Stimulated activated CD4-positive, alpha-beta T cell treated with anti-CD3 and anti-CD28 coated beads, TNF-alpha, amount 100 ng/mL, for 4 hours (primary cell): ENCODE measurements around the gene ALDH4A1.

ENCODE experiments used
- DNase-seq, 3 experiments: peaks; one replicate each; pipeline ENCODE4 v3.0.0-alpha.2; 2020; ENCODE audit warnings: low read depth in 3 of 3

ALDH4A1 gene

GRCh38 chr1:18939398-18940302 is 37.3 kb upstream of the ALDH4A1 start:
- no peak for DNase-seq

DNA sequence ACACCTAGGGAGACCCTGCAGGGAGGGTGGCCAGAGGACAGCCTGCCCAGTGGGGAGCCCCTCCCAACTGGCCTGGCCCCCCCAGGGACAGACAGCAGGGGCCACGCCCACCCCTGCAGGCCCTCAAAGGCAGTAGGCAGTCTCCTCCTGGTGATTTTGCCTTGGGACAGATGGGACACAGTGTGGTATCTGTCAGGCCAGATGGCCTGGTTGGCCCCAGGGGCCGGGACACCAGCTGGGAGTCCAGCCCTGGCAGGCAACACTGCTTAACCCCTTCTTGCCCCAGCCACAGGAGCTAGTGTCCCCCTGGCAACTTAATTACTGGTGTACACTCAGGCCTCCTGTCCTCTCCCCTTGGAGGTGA is 36.3 kb upstream of the ALDH4A1 start:
- DNase-seq: no peak

- DNase-seq: no peak
Observed at GRCh38 chr1:18938008-18938706, 35.8 kb upstream of the ALDH4A1 start.

- DNase-seq: no peak
Observed at GRCh38 chr1:18937539-18937938, 35.2 kb upstream of the ALDH4A1 start.

DNA sequence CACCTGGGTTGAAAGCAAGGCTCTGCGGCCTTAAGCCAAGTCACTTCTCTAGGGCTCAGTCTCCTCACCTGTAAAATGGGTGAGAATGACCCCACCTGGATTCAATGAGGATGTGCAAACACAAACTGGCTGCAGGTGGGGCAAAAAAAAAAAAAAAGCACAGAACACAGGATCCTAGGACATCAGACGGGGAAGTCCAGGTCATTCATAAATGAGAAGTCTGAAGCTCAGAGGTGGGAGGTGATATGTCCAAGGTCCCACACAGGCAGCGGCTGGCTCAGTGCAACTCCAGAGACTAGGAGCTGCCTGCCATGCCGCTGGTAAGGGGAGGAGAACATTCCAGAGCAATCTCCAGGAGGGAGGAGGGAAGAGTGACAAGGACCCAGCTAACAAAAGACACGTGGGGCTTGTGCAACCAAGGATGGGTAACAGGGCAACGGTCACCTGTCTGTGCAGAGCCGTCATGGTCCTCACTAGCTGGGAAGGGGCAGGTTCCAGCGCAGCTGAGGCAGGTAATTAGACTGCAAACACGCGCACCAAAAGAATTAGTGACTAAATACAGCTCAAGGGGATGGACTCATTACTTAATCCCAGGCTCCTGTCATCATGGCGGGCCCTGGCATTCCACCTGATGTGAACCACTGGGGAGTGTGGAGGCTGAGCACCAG is 34.6 kb upstream of the ALDH4A1 start:
- DNase-seq: no peak

DNA sequence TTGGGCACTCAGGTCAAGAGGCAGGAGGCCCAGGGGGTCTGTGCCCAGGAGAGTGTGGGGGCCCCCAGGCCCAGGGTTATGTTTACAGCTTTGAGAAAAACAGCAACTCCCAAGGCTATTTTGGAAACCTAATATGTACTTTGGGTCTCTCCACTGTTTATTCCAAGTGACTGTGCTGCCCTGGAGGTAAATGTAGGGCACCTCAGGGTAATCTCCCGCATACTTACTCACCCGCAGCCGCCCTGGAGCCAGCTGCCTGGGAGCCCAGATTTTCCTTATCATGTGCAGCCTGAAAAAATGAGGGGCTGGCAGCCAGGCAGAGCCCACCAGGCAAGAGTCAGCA is 34.1 kb upstream of the ALDH4A1 start:
- DNase-seq: no peak

DNA sequence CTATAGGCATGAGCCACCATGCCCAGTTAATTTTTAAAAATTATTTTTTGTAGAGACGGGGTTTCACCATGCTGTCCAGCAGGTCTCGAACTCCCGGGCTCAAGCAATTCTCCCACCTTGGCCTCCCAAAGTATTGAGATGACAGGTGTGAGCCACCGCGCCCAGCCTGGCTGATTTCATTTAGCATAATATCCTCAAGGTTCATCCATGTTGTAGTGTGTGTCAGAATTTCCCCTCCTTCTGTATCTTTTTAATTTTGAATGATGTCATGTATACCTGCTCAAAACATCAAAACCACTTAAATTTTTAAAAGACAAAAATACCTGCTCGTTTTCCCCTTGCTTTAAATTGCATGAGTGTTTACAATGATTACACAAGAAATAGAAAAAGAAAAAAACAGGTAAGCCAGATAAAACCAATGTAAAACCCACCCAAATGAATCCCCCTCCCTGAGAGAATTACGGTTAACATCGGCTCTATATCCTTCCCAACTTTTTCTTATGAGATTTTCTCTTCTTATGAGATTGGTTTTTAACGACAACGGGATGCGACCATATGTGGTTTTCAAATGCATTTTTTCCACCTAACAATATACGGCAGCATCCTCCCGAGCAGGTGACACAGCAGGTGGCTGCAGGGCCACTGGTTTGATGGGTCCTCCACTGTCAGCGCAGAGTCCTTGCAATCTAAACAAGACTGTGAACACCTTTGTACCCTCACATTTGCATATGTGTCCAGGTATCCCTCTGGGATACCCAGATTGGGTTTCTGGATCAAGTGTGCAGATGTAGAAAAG is 32.0 kb upstream of the ALDH4A1 start:
- DNase-seq: no peak

DNA sequence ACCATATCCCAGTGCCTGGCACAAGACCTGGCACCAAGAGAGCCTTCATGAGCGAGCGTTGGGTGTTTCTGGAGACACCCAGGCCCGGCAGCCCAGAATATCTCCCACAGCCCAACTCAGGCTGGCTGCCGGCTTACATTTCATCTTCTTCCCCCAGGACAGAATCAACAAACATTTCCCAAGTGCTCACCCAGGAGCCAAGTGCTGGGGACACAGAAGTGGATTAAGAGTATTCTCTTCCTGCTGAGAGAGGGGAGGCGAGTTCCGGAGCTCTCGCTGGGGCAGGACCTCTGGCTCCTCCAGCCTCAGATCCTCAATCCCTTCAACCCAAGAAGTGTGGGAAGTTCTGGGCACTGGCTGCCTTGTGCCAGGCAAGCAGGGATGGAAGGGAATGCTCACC is 30.5 kb upstream of the ALDH4A1 start:
- no peak for DNase-seq

GRCh38 chr1:18932387-18932786 is 30.0 kb upstream of the ALDH4A1 start:
- no peak for DNase-seq

- no peak for DNase-seq
Observed at GRCh38 chr1:18931730-18932129, 29.4 kb upstream of the ALDH4A1 start.

DNA sequence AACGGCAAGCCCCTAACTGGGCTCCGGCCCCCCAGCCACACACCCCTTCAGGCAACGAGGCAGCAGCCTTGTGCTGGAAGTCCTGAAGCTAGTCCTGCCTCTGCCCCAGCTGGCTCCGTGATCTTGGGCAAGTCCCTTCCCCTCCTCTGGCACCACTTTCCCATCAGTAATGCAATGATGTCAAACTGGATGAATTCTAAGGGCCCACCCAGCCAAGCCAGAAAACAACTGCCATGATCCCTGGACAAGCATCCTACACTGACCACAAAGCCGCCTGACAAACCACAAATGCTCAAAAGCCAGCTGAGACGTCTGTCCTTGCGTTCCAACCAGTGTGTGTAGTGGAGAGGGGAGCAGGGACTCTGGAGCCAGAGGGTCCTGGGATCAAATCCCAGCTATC is 27.3 kb upstream of the ALDH4A1 start:
- DNase-seq: no peak

- DNase-seq: no peak
Observed at GRCh38 chr1:18928985-18929384, 26.6 kb upstream of the ALDH4A1 start.

DNA sequence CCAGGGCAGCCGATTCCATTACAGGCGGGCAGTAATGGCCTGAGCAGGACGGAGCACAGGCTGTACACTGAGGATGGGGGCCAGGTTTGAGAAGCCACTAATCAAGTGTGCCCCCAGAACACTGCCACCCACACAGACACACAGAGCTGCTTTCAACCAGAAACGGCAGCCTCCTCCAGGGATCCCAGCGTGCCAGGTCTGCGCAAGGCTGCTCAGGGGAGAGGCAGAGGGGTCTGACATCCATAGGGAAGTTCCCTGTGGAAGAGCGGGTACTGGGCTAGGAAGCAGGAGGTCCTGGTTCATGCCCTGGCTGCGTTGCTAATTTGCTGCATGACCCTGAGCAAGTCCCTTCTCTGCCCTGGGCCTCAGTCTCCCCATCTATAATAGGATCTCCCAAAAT is 26.1 kb upstream of the ALDH4A1 start:
- DNase-seq: no peak

- DNase-seq: no peak
Observed at GRCh38 chr1:18927654-18928272, 25.4 kb upstream of the ALDH4A1 start.

GRCh38 chr1:18927082-18927653 is 24.8 kb upstream of the ALDH4A1 start:
- DNase-seq: peak in 1 of 3 experiments; percentile 11

DNA sequence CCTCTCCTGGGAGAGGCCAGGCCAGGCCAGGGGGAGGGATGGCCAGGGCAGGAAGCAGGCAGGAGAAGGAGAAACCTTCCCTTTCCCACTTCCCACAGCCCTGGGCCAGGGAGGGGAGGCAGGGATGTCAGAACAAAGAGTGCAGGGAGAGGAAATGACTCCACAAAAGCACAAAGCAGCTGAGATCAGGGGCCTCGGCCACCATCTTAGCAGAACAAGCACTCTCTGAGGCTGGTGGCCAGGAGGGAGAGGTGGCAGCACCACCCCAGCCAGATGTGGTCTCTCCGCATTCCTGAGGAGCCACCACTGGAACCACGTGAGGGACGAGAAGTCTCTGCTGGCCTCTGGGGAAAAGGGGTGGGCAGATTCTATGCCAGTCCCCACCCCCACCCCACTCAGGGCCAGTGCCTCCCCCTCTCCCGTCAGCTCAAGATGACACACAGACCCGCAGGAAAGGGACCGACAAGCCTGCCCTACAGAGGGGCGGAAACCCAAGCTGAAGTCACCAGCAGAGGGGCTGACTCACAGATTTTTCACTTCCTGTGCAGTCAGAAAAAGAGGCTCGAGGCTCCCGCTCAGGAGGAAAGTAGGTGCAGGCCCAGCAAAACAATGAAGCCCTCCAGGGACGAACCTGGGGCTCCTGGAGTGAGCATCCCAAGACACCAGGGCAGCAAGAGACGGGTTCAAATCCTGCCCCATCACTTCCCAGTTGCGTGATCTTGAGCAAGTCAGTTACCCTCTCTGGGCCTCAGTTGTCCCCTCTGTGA is 24.1 kb upstream of the ALDH4A1 start:
- peak; percentile 63 to 79 (median 72) for DNase-seq

DNA sequence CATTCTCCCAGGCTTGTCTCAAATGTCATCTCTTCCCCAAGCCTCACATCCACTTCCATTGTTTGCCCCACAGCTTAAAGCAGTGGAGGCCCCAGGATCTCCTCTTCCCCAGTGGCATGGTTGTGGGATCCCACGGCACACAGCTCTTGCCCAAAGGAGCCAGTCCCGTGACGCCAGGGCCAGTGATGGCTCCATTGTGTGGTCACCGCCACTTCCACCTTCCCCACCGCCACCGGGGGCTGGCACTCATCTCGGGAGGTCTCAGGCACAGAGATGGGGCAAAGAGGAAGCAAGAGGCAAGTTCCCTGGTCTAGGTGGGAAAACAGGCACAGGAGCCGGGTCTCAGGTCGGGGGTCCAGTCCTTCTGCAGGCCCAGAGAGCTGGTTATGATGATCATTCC is 22.9 kb upstream of the ALDH4A1 start:
- no peak for DNase-seq

GRCh38 chr1:18924221-18924691 is 21.9 kb upstream of the ALDH4A1 start:
- DNase-seq: no peak

- DNase-seq: no peak
Observed at GRCh38 chr1:18923756-18924211, 21.4 kb upstream of the ALDH4A1 start.
